Ovary (tissue), 3 donors: ENCODE measurements around the gene STX8.

Experiments
- POLR2A ChIP-seq: fragments of 450-650 bp; IDR thresholded peaks from one replicate; pipeline ENCODE4 v1.6.1; 2017; ENCODE audit warnings: antibody characterized with exemption, mild to moderate bottlenecking, moderate library complexity
- TF ChIP-seq, protein P1 (sequence below), 3 donors: fragments of 450-650 bp in 2 of 3; fragments of 200-600 bp in 1 of 3; IDR thresholded peaks; one replicate each; pipeline versions ENCODE4 v1.5.1 to v1.8.0; 2016 to 2022; ENCODE audit warnings: antibody characterized with exemption in 3 of 3, mild to moderate bottlenecking in 1 of 3
- donor health status: DM: no; HTN: no; CAD: no.

DNA sequence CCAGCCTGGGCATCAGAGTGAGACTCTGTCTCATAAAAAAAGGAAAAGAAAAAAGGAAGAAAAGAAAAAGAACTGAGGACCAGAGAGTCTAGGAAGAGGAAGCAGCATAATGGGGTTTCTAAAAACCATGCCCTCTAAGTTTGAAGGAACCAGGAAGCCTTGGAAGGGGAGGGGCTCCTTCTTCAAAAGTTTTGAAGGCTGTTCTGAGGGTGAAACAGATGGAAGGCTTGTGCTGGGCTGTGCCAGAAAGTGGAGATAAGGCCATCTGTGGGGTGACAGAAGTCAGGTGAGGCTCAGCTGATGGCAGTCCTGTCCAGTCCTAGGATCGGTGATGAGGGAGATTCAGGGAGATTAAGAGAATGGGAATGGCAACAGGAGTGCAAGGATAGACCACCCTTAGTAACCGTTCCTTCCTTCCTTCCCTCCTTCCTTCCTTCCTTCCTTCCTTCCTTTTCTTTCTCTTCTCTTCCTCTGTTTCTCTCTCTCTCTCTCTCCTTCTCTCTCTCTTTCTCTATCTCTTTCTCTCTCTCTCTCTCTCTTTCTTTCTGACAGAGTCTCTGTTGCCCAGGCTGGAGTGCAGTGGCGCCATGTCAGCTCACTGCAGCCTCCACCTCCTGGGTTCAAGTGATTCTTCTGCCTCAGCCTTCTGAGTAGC lies 371.7 kb downstream of the STX8 start:
- TF ChIP-seq, protein P1, sequence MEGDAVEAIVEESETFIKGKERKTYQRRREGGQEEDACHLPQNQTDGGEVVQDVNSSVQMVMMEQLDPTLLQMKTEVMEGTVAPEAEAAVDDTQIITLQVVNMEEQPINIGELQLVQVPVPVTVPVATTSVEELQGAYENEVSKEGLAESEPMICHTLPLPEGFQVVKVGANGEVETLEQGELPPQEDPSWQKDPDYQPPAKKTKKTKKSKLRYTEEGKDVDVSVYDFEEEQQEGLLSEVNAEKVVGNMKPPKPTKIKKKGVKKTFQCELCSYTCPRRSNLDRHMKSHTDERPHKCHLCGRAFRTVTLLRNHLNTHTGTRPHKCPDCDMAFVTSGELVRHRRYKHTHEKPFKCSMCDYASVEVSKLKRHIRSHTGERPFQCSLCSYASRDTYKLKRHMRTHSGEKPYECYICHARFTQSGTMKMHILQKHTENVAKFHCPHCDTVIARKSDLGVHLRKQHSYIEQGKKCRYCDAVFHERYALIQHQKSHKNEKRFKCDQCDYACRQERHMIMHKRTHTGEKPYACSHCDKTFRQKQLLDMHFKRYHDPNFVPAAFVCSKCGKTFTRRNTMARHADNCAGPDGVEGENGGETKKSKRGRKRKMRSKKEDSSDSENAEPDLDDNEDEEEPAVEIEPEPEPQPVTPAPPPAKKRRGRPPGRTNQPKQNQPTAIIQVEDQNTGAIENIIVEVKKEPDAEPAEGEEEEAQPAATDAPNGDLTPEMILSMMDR (IDR thresholded peaks at IDR 0.05), result no peak
- no peak for TF ChIP-seq POLR2A
